Measurements from ENCODE around the gene MPC1L. TPM values are rescaled to one million over a fixed set of nuclear protein-coding genes. Genes with fewer than 3 reads are reported as not detected.
A peak's percentile ranks its signal among the peaks of the same experiment; 100 is the strongest.

Gene MPC1L
- total RNA-seq, 4 donors from 2014 or later: not detected

DNA sequence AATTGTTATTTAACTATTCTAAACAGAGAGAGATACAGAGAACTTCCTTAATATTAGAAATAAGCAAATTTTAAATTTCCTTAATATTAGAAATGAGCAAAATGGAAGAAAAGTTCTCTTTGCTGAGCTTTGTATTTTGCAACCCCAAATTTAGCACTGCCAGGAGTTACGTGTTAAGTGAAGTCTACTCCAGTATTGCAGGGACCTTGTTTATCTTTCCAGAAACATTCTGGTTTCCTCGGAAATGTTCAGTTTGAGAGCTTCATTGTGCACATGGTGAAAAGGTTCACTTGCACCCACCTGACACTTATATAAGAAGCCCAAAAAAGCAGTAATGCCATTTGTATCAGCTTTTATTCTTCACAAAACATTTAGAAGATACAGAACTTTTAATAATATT is 30.3 kb downstream of the MPC1L start:
- no peaks in the 10 kb centered on the region for H3K9me3 ChIP-seq
- intact Hi-C loops (cut with DNase I): loop anchor here (10.0 kb wide), 2 partner anchors 141 to 461 kb away; no protein-coding TSS in a partner anchor
- H3K27me3 ChIP-seq: no peaks in the 10 kb centered on the region
- no peaks in the 10 kb centered on the region for H3K4me1 ChIP-seq
- no peak for DNase-seq
- WGBS, 2 donors: 26 to 29% methylated on average over 2 of the region's 2 CpGs
- H3K27ac ChIP-seq: peak overlapping the region in 2 of 3 donors; percentile 10 to 44
- H3K4me3 ChIP-seq (replicated peaks in 1 of 3): no peak overlapping the region
- no peaks in the 10 kb centered on the region for H3K36me3 ChIP-seq
- TF ChIP-seq POLR2A (IDR thresholded peaks at IDR 0.05): no peak
- no peak for TF ChIP-seq CTCF (IDR thresholded peaks at IDR 0.05)

DNA sequence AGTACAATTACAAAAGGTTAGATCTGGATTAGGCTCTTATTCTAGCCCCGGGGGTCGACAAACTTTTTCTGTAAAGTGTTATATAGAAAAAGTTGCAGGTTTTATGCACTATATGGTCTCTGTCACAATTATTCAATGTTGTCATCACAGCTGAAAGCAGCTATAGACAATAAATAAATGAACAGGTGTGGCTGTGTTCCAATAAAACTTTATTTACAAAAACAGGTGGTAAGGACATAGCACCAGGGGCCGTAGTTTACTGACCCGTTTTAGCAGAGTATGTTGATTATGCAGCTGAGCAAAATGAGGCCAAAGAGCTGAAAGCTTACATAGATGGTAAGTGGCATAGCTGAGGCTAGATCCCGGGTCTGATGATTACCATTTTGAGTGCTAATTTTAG is 37.2 kb downstream of the MPC1L start:
- Histone ChIP-seq H3K4me3 (replicated peaks in 1 of 3) (no peak overlapping the region), H3K9me3 (no peaks in the 10 kb centered on the region), H3K4me1 (peaks cover 0 to 3% of the 10 kb centered on the region in 2 donors), H3K27me3 (no peaks in the 10 kb centered on the region), H3K36me3 (peaks cover 0 to 3% of the 10 kb centered on the region in 2 donors), H3K27ac (no peak overlapping the region)
- 89 to 99% methylated on average over 5 of the region's 5 CpGs for WGBS, 2 donors
- intact Hi-C loops (cut with DNase I): no loop called here
- no peak for DNase-seq
- TF ChIP-seq CTCF (IDR thresholded peaks at IDR 0.05): no peak
- no peak for TF ChIP-seq POLR2A (IDR thresholded peaks at IDR 0.05)

DNA sequence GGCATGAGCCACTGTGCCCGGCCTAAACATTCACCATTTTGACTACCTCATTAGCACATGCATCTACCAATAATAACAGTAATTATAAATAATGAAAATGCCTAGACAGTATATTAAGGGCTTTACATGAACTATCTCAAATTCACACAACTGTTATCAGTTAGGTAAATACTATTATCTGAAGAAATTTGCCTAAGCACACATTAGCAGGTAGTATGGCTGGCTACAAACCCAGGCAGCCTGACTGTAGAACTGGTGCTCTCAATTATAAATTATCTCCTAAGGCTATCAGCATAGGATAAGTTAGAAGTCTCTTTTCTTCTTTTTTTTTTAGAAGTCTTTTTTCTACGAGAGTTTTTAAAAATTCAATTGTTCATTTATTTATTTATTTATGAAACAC is 38.3 kb downstream of the MPC1L start:
- 91 to 94% methylated on average over 2 of the region's 2 CpGs for WGBS, 2 donors
- TF ChIP-seq POLR2A (IDR thresholded peaks at IDR 0.05) (no peak), CTCF (IDR thresholded peaks at IDR 0.05) (no peak)
- intact Hi-C loops (cut with DNase I): no loop called here
- Histone ChIP-seq H3K27me3 (no peaks in the 10 kb centered on the region), H3K4me3 (replicated peaks in 1 of 3) (no peak overlapping the region), H3K9me3 (no peaks in the 10 kb centered on the region), H3K27ac (no peak overlapping the region), H3K4me1 (peaks cover 0 to 3% of the 10 kb centered on the region in 2 donors), H3K36me3 (peaks cover 0 to 3% of the 10 kb centered on the region in 2 donors)
- no peak for DNase-seq

- no peaks in the 10 kb centered on the region for H3K9me3 ChIP-seq
- no peaks in the 10 kb centered on the region for H3K27me3 ChIP-seq
- peaks cover 0 to 3% of the 10 kb centered on the region in 2 donors for H3K36me3 ChIP-seq
- TF ChIP-seq CTCF (IDR thresholded peaks at IDR 0.05) (no peak), POLR2A (IDR thresholded peaks at IDR 0.05) (no peak)
- H3K27ac ChIP-seq: peak overlapping the region; percentile 45 to 74 (median 54)
- no peak overlapping the region for H3K4me3 ChIP-seq (replicated peaks in 1 of 3)
- 68 to 74% methylated on average over 3 of the region's 3 CpGs for WGBS, 2 donors
- intact Hi-C loops (cut with DNase I): no loop called here
- peaks cover 0 to 3% of the 10 kb centered on the region in 2 donors for H3K4me1 ChIP-seq
- DNase-seq: peak; percentile 10 to 22
These were observed 40.0 kb downstream of the MPC1L start for GRCh38 chrX:40663078-40663740.

DNA sequence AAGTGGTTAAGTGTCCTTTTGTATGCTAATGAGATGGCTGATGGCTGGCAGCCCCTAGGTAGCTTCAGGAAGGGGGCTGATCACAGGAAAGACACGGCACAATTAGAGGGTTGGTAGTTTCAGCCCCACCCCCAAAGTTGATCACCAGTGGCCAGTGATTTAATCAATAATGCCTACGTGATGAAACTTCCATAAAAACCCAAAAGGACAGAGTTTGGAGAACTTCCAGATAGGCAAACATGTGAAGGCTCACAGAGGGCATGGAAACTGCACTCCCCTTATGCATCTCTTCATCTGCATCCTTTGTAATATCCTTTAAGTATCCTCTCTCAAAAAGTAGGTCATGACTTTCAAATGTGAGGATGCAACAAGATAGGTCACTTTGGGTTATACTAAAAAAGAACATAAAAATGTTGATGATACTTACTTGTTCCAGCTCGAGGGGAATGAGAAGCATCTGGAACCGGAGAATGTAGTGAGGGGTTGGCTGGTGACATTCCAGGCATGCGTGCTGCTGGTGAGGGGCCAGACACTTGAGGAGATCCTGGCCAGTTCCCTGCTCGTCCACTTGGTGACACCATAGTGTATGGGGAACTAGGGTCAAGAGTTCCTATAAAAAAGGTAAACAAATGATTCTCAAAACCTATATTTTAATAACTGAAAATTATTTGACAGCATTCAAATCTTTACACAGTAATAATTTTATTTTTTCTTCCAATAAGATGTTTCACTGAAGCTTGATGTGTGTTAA is 40.8 kb downstream of the MPC1L start:
- Histone ChIP-seq H3K27me3 (no peaks in the 10 kb centered on the region), H3K36me3 (peaks cover 0 to 3% of the 10 kb centered on the region in 2 donors), H3K4me3 (replicated peaks in 1 of 3) (no peak overlapping the region), H3K4me1 (peaks cover 0 to 3% of the 10 kb centered on the region in 2 donors), H3K27ac (peak overlapping the region; percentile 26 to 74 (median 34)), H3K9me3 (no peaks in the 10 kb centered on the region)
- WGBS, 2 donors: 18 to 27% methylated on average over 6 of the region's 6 CpGs
- peak in 5 of 6 experiments; percentile 11 to 38 (median 34) for TF ChIP-seq CTCF (IDR thresholded peaks at IDR 0.05)
- TF ChIP-seq POLR2A (IDR thresholded peaks at IDR 0.05): no peak
- peak; percentile 57 to 63 for DNase-seq
- intact Hi-C loops (cut with DNase I): no loop called here
